Activated T-cell treated with anti-CD3 and anti-CD28 coated beads, Interleukin-2, amount 50 U/mL, for 72 hours (primary cell): ENCODE measurements around the gene UBALD1. TPM values are rescaled to one million over a fixed set of nuclear protein-coding genes. Genes with fewer than 3 reads are reported as not detected.

ENCODE experiments used
- ATAC-seq, 2 donors: fragments of 150-1000 bp; cut with Tn5 transposase; replicated peaks in 1 of 2; 2 replicates each; pipeline ENCODE4 v1.10.0; 2021; ENCODE audit warnings: moderate library complexity in 2 of 2, mild to moderate bottlenecking in 1 of 2
- DNase-seq, 2 donors: peaks; one replicate each; pipeline ENCODE4 v3.0.0; 2021 to 2022; ENCODE audit warnings: mixed read lengths in 1 of 2
- H3K27ac Mint-ChIP-seq: one replicate; pipeline ENCODE4 v1.8.0; 2022; ENCODE audit warnings: mild to moderate bottlenecking, moderate library complexity, mixed read lengths
- H3K27me3 Mint-ChIP-seq: one replicate; pipeline ENCODE4 v1.8.0; 2022; ENCODE audit warnings: low read depth, mixed read lengths
- H3K36me3 Mint-ChIP-seq, 2 donors: one replicate each; pipeline ENCODE4 v1.8.0; 2022; ENCODE audit warnings: mixed read lengths in 2 of 2, mild to moderate bottlenecking in 1 of 2; ENCODE audit not compliant: insufficient read depth in 2 of 2
- H3K4me1 Mint-ChIP-seq: one replicate; pipeline ENCODE4 v1.8.0; 2022; ENCODE audit warnings: low read depth, mixed read lengths
- H3K4me3 Mint-ChIP-seq, 2 donors: one replicate each; pipeline ENCODE4 v1.8.0; 2022; ENCODE audit warnings: mild to moderate bottlenecking in 2 of 2, mixed read lengths in 2 of 2, moderate library complexity in 2 of 2
- H3K9me3 Mint-ChIP-seq, 2 donors: one replicate each; pipeline ENCODE4 v1.8.0; 2022; ENCODE audit warnings: mixed read lengths in 2 of 2
- total RNA-seq, 2 donors: library from RNA; stranded (reverse); gene quantifications; one replicate each; pipeline ENCODE4 v1.2.3, GENCODE V29; 2022

Gene UBALD1
- total RNA-seq, 2 donors from 2014 or later: 17.2 to 18.4 TPM

DNA sequence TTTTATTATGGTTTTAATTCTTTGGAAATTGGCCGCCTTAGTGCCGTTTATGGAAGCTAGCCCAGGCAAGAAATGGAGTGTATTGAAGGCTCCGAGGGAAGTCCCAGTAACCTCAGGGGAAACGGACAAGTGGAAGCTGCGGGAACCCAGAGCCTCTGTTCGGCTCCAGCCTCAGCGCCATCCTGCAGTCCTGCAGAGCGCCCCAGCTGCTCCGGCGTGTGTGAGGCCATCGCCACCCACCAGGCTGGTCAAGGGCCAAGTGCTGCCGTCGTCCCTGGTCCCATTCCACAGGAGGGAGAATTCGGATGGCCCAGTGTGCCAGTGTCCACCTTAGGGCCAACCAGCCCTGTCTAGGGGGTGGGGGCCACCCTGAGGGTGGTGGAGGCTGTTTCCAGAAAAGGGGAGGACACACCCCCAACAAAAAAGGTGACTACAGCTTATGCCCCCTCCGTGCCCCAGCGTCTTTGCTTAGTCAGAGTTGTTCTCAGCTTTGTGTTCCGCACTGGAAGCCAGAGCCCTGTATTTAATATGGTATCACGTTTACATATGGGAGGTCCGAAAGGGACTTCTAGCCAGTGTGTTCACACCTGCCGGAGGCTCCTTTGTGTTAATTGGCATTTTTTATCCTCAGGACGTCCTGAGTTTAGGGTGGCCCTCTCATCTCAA lies 22.9 kb upstream of the UBALD1 start:
- ATAC-seq: no peak
- Mint-ChIP-seq H3K27me3 (no peaks in the 10 kb centered on the region), H3K4me1 (peaks cover 24% of the 10 kb centered on the region), H3K4me3 (no peak overlapping the region), H3K9me3 (no peaks in the 10 kb centered on the region), H3K36me3 (no peaks in the 10 kb centered on the region), H3K27ac (no peak overlapping the region)
- DNase-seq: no peak

DNA sequence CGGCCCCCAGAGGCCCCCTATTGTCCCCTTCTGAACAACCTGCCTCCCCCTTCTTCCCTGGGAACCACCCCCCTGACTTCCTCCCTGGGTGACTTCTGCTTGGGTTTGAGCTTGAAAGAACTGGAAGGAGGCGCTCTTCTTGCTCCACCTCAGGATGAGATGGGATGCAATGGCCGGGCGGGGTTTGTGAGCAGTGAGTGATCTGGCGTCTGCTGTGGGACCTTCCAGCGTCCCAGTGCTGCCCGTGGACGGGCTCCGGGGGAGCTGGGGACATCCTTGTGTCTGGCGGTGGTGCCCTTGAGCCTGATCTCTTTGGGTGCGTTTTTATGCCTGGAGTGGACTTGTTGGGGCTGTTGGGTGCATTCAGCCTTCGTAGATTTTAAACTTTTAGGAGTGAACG lies 21.5 kb upstream of the UBALD1 start:
- no peak for ATAC-seq
- Mint-ChIP-seq H3K9me3 (no peaks in the 10 kb centered on the region), H3K27ac (no peak overlapping the region), H3K27me3 (no peaks in the 10 kb centered on the region), H3K36me3 (peaks cover 0 to 2% of the 10 kb centered on the region in 2 donors), H3K4me1 (peaks cover 21% of the 10 kb centered on the region), H3K4me3 (no peak overlapping the region)
- DNase-seq: no peak

DNA sequence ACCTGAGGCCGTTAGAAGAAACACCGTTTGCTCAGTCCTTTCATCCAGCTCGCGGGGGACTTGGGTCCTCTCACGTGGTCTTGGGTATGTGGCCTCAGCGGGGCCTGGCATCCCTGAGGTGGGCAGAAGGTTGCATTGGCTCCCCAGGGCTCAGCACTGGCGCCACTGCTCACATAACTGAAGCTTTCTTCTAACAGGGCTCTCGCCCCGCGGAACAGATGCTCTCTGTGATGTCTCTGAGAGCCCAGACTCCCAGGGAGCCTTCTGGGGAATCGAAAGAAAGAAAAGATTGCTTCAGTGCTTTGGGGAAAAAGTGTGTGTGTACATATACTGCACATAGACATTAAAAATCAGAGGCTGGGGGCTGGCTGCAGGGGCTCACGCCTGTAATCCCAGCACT lies 20.1 kb upstream of the UBALD1 start:
- H3K27ac Mint-ChIP-seq: no peak overlapping the region
- H3K9me3 Mint-ChIP-seq: no peaks in the 10 kb centered on the region
- ATAC-seq (no peak), DNase-seq (no peak)
- no peaks in the 10 kb centered on the region for H3K27me3 Mint-ChIP-seq
- H3K4me3 Mint-ChIP-seq: no peak overlapping the region
- peaks cover 8% of the 10 kb centered on the region for H3K4me1 Mint-ChIP-seq
- peaks cover 0 to 4% of the 10 kb centered on the region in 2 donors for H3K36me3 Mint-ChIP-seq

DNA sequence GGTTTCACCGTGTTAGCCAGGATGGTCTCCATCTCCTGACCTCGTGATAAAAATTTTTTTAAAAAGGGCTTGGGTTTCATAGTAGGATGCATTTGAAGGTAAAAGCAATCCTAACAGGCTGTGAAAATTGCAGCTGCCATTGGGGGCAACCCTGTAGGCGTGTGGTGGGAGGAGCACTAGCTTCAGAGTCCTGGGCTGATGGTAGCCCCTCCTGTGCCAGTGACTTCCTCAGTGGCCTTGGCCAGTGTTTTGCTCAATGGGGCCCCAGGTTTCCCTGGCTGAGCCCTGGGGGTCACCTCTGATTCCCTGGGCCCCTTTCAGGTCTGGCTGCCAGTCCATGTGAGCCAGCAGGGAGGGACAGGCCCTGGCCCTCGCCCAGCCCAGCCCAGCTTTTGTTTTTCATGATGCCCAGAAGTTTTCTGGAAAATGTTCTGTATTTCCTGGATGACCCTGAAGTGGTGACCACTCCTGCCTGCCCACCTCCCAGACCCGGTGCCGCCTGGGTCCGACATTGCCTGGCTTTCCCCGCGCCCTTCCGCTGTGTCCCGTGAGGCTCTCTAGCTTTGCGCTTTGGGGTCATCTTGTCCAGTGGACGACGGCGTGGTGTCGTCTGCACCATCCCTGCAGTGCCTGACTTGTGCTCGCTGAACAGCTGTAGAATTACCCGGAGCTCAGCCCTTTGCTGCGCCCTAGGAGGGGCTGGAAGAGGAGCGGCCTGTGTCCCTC lies 19.4 kb upstream of the UBALD1 start:
- Mint-ChIP-seq H3K36me3 (peaks cover 0 to 9% of the 10 kb centered on the region in 2 donors), H3K27me3 (no peaks in the 10 kb centered on the region), H3K4me1 (peaks cover 8% of the 10 kb centered on the region), H3K27ac (no peak overlapping the region), H3K4me3 (no peak overlapping the region), H3K9me3 (no peaks in the 10 kb centered on the region)
- DNase-seq (no peak), ATAC-seq (no peak)

DNA sequence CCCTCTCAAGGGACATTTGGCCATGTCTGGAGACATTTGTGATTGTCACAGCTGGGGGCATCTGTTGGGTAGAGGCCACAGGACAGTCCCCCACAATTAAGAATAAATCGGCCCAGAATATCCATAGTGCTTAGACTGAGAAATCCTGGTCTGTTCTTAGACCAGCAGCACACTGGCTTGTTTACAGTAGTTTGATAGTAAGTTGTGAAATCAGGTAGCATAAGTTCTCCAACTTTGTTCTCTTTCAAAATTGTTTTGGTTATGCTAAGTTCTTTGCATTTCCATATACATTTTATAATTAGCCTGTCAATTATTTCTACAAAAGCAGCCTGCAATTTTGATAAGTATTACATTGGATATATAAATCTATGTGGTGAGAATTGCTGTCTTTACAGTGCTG lies 16.8 kb upstream of the UBALD1 start:
- ATAC-seq: no peak
- Mint-ChIP-seq H3K36me3 (peaks cover 2 to 12% of the 10 kb centered on the region in 2 donors), H3K27ac (no peak overlapping the region), H3K27me3 (no peaks in the 10 kb centered on the region), H3K4me3 (no peak overlapping the region), H3K9me3 (no peaks in the 10 kb centered on the region), H3K4me1 (peaks cover 22% of the 10 kb centered on the region)
- DNase-seq: no peak

DNA sequence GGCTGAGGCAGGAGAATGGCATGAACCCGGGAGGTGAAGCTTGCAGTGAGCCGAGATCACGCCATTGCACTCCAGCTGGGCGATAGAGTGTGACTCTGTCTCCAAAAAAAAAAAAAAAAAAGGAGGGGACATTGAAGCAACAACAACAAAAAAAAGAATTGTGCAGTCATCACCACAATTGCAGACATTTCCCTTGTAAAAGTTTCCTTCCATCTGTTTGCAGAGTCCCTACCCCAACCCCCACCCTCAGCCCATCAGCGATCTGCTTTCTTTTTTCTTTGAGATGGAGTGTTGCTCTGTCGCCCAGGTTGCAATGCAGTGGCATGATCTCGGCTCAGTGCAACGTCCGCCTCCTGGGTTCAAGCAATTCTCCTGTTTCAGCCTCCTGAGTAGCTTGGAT lies 13.6 kb upstream of the UBALD1 start:
- Mint-ChIP-seq H3K27ac (no peak overlapping the region), H3K27me3 (no peaks in the 10 kb centered on the region), H3K9me3 (no peaks in the 10 kb centered on the region), H3K36me3 (peaks cover 4 to 15% of the 10 kb centered on the region in 2 donors), H3K4me3 (no peak overlapping the region), H3K4me1 (peaks cover 40% of the 10 kb centered on the region)
- DNase-seq: no peak
- ATAC-seq: no peak

DNA sequence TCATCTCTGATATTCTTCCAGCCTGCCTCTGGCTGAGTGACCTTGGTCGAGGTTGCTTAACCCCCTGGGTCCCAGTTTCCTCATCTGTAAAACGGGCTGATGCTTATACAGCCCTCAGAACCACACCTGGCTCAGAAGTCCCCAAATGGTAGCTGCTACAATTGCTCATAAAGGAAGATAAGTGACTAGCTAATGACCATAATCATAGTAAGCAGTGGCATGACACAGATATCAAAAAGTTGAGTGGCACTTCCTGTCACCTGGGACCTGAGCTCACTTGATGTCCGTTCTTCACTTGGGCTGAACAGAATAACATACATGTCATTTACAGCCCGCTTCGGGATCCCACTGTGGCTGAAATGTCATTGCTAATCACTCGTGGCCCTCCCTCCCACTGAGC lies 11.7 kb upstream of the UBALD1 start:
- peaks cover 4 to 13% of the 10 kb centered on the region in 2 donors for H3K36me3 Mint-ChIP-seq

DNA sequence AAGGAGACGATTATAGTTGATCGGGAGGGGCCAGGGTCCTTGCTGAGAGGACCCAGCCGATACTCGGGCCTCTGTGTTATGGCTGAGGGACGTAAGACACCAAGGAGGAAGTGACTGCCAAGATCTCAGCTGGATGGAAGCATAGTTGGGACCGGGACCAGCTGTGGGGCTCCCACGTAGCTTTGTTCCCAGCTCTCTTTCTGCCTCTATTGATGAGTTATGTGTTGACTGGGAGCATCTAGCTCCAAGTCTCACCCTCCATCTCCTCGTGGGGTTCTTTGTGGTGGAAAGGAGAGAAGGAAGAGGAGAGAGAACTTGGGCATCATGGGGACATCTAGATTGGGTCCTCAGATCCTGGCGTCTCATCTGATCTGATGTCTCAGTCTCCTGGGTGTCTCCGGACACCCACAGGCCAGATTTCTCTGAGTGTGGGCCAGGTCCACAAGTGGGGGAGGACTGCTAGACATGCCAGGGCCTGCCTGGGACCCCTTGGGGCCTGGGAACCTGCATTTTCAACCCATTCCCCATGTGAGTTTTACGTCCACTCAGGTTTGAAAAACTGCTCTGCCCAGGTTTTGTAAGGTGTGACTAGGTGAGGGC lies 11.0 kb upstream of the UBALD1 start:
- Mint-ChIP-seq H3K4me3 (peak overlapping the region; percentile 98), H3K4me1 (peaks cover 40% of the 10 kb centered on the region), H3K27me3 (no peaks in the 10 kb centered on the region), H3K27ac (peak overlapping the region; percentile 96), H3K36me3 (peaks cover 4 to 11% of the 10 kb centered on the region in 2 donors), H3K9me3 (no peaks in the 10 kb centered on the region)
- ATAC-seq (no peak), DNase-seq (no peak)

More for the DNA sequence above, 11.7 kb upstream of the UBALD1 start:
- DNase-seq: no peak
- H3K4me3 Mint-ChIP-seq: peak overlapping the region; percentile 98
- no peaks in the 10 kb centered on the region for H3K27me3 Mint-ChIP-seq
- no peak for ATAC-seq
- peaks cover 40% of the 10 kb centered on the region for H3K4me1 Mint-ChIP-seq
- peak overlapping the region; percentile 96 for H3K27ac Mint-ChIP-seq
- no peaks in the 10 kb centered on the region for H3K9me3 Mint-ChIP-seq

DNA sequence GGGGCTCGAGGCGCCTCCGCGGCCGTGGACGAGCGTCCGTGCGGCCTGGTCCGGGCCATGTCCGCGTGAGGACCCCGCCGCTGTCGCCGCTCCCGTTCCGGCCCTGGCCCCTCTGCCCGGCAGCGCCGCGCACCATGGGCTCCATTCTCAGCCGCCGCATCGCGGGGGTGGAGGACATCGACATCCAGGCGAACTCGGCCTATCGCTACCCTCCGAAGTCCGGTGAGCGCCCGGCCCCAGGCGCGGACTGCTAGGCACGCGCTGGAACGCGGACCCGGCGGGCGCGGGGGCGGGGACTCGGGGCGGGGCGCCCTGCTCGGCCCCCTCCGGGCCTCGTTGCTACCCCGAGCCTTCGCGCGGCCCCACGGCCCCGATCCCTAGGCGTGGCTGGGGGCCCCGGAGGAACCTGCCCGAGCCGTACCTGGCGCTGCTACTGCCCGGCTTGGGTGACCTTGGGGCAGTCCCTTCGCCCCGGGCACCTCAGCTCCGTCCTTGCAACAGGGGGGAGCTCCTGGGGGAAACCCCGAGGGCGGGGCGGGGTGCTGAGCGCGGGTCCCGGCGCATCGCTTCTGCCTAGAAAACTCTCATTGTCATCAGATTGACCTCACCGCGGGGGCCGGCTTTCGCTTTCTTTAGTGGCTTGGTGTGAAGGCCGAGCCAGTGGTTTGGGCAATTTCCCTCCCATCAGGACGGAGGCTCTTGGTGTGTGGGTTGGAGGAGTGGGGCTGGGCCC lies 10.3 kb upstream of the UBALD1 start:
- H3K27ac Mint-ChIP-seq: peak overlapping the region; percentile 96
- H3K4me1 Mint-ChIP-seq: peaks cover 40% of the 10 kb centered on the region
- H3K4me3 Mint-ChIP-seq: peak overlapping the region; percentile 98
- H3K27me3 Mint-ChIP-seq: no peaks in the 10 kb centered on the region
- peaks cover 4 to 11% of the 10 kb centered on the region in 2 donors for H3K36me3 Mint-ChIP-seq
- ATAC-seq (peak; percentile 62 to 66), DNase-seq (peak; percentile 86 to 88)
- no peaks in the 10 kb centered on the region for H3K9me3 Mint-ChIP-seq

DNA sequence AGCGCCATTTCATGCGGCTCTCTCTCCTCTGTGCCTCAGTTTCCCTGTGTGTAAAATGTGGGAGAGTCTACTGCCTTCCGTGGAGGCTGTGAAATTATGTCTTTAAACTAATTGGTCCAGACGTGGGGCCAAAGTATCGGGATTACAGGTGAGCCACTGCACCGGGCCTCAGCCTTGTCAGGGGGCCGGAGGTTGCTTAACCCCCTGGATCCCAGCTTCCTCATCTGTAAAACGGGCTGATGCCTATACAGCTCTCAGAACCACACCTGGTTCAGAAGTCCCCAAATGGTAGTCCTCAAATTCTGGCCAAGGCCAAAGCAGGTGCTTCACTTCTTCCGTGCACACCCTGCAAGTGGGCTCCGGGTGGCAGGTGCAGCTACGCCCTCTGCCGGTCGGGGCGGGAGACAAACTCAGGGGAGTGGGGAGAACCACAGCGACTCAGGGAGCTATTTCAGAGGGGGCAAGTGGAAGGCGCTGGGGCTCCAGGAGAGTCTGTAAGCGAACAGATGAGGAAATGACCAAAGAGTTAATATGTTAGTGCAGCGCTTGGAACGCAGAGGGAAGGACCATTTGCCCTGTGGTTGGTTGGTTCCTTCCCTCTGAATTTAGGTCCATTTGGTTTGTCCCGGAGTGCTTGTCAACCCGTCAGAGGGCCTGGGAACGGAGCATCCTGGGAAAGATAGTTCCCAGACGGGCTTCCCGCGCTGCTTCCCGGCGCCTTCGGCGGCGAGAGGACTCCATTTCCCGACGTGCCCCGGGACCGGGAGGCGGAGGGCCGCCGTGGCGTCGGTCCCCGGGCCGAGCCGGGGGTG lies 9.5 kb upstream of the UBALD1 start, which contains the start of gene MGRN1:
Gene MGRN1, plus strand, starts transcription at position 812 of the 812 bp plus-strand sequence. CDS start 135 bp downstream, outside the sequence.
- DNase-seq (peak; percentile 92 to 94), ATAC-seq (peak; percentile 84 to 85)
- peaks cover 4 to 8% of the 10 kb centered on the region in 2 donors for H3K36me3 Mint-ChIP-seq
- H3K9me3 Mint-ChIP-seq: no peaks in the 10 kb centered on the region
- peak within 1 kb of the TSS; percentile 98 for H3K4me3 Mint-ChIP-seq
- H3K27ac Mint-ChIP-seq: peak within 1 kb of the TSS; percentile 96
- H3K27me3 Mint-ChIP-seq: no peaks in the 10 kb centered on the region
- peaks cover 38% of the 10 kb centered on the region for H3K4me1 Mint-ChIP-seq

DNA sequence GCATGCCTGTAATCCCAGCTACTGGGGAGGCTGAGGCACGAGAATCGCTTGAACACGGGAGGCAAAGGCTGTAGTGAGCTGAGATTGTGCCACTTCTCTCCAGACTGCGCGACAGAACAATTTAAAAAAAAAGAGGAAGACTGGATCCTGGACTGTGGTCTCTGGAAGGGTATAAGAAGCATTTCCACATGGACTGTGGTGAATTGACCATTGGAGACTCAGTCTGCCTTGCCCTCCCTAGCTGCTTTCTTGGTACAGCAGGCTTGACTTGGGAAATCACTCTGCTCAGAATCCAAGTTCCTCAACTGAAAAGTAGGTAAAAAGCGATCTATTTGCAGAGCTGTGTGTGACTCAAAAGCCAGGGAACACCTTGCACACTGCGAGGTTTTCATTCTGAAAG lies 8.9 kb upstream of the UBALD1 start:
- Mint-ChIP-seq H3K4me3 (peak overlapping the region; percentile 98), H3K36me3 (peaks cover 3 to 5% of the 10 kb centered on the region in 2 donors), H3K27me3 (no peaks in the 10 kb centered on the region), H3K9me3 (no peaks in the 10 kb centered on the region), H3K4me1 (peaks cover 35% of the 10 kb centered on the region), H3K27ac (no peak overlapping the region)
- ATAC-seq (no peak), DNase-seq (no peak)

DNA sequence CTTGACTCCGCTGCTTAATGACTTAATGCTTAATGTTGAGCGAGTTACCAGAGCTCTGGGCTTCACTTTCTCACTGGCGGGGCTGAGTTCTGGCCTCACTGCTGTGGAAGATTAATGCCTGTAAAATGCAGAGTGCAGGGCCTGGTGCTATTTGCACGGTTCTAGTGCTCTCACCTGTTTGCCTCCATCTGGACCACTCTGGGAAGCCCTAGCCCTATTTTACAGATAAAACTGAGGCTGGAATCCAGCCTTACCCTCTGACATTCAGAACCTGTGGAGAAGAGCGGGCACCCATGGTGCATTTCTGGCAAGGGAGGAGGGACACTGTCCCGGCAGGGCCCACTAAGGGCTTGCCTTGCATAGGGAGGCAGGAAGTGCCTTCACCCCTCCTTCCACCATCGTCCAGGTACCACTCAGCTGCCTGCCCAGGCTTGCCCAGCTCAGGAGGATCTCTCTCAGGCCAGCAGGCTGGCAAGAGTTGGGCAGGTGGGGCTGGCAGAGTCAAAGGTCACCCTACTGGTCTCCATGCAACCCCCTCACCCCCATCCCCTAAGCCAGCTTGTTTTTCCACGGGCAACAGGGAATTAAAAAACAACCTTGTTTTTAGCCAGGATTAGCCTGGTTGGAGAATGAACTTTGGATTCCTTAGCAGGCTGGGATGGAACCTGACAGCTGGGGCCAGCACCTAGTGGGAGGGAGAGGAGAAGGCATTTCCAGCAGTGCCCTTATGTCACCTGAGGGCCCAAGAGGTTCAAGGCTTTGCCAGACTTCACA lies 4.1 kb upstream of the UBALD1 start:
- no peak overlapping the region for H3K27ac Mint-ChIP-seq
- H3K9me3 Mint-ChIP-seq: no peaks in the 10 kb centered on the region
- no peaks in the 10 kb centered on the region for H3K27me3 Mint-ChIP-seq
- peak overlapping the region in 1 of 2 donors; percentile 19 for H3K4me3 Mint-ChIP-seq
- DNase-seq: no peak
- peaks cover 42% of the 10 kb centered on the region for H3K4me1 Mint-ChIP-seq
- no peak for ATAC-seq
- peaks cover 1 to 2% of the 10 kb centered on the region in 2 donors for H3K36me3 Mint-ChIP-seq
